Inferior parietal cortex (tissue), 1 donor: ENCODE results near the gene DYNC1LI1.
"Not testable (repeated sequence)": the region's sequence is repeated elsewhere in the genome, so short reads cannot be mapped to it uniquely, and the experiment has no call there.

Source experiments
- DNase-seq: peaks from one replicate; pipeline ENCODE4 v3.0.0-alpha.2; 2016; ENCODE audit errors: extremely low spot score

Gene DYNC1LI1

DNA sequence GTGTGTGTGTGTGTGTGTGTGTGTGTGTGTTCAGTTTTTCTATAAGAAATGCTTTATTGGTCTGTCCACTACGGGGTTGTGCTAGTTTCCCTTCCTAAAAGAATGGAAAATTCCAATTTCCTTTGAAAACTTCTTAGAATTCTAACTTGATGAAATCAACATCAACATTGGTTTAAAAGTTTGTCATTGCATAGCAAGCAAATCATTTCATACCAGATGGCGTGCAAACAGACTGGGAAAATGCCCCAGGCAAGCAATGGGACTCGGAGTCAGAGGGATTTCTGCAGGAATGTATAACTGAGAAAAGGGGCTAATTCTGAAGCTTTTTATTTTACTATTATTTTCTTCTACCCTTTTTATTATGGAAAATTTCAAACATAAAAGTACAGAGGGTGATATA, 13.1 kb upstream of the DYNC1LI1 start:
- DNase-seq = no peak

DNA sequence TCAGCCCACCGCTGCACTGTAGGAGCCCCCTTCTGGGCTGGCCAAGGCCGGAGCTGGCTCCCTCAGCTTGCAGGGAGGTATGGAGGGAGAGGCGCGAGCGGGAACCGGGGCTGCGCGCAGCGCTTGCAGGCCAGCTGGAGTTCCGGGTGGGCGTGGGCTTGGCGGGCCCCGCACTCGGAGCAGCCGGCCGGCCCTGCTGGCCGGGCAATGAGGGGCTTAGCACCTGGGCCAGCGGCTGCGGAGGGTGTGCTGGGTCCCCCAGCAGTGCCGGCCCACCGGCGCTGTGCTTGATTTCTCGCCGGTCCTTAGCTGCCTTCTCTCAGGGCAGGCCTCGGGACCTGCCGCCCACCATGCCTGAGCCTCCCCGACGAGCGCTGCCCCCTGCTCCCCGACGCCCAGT, 8.0 kb upstream of the DYNC1LI1 start:
- not testable (repeated sequence) for DNase-seq

DNA sequence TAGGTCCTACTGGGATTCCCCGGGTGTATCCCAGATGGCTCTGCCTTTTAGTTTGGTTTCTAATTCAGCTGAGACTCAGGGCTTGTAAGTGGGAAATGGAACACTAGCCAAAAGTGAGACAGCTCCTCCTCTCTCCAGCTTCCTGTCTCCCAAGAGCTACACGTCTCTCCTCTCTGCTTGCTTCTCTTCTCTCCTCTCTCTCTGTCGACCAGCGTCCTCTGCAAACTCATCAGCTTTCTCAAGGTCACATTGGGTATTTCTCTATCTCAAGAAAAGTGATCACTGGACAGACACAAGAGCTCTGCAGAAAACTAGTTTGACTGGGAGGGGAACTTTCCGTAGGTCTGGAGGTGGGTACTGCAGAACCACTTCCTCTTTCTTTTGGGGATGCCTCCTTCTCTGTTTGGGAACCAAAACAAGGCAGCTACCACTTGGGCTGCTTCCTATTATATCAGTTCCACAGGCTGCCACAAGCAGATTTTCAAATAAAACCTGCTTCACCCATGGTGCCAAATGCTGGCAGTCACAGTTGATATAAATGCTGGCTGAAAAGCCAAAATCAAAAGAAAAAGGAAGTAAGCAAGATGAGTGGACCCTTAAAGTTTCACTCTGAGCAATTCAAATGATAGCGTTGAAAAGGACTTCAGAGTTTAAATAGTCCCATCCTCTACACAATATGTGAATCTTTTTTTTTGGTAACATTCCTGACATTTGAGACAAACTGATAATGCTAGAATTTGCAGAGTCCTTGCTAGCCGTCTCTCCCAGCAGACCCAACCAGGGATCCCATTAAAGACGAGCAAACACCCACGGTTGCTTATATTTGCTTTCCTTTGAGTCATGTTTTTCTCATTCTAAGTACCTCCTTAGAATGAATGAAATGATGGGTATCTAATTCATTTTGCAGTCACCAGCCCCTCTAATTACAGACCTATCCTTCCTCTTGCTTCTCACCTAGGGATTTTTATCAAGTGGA, 7.2 kb upstream of the DYNC1LI1 start:
- DNase-seq = peak; percentile 34

DNA sequence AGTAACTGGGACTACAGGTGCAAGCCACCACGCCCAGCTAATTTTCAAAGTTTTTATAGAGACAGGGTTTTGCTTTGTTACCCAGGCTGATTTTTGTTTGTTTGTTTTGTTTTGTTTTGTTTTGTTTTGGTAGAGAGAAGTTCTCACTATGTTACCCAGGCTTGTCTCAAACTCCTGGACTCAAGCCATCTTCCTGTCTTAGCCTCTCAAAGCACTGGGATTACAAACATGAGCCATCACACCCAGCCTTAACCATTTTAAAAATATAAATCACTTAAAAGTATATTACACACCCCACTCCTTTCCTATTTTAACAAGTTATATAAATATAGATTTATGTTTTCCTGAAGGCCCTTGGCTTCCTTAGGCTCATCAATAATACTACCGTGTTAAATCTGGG, 6.5 kb upstream of the DYNC1LI1 start:
- DNase-seq = no peak

DNA sequence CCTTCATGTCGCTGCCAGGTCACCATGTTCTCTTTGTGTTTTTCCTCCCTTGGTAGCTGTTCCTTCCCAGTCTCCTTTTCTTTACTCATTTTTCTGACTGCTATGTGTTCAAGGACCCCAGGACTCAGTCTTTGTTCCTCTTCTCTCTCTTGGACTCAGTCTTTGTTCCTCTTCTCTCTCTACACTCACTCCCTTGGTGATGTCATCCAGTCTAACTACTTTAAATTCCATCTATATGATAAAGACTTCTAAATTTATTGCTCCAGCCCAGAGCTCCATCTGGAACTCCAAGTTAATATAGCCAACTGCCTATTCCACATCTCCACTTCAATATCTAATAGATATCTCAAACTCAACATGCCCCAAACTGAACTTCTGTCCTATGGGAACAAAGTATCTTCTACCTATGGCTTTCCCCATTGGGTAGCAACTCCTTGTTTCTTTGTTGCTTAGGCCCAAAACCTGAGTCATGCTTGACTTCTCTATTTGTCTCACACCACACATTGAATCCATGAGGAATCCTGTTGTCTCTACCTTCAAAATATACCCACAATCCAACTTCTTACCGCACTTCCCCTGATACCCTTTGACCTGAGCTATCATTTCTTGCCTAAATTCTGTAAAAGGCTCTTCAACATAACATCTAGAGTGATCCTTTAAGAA, 4.9 kb upstream of the DYNC1LI1 start:
- DNase-seq = no peak

DNA sequence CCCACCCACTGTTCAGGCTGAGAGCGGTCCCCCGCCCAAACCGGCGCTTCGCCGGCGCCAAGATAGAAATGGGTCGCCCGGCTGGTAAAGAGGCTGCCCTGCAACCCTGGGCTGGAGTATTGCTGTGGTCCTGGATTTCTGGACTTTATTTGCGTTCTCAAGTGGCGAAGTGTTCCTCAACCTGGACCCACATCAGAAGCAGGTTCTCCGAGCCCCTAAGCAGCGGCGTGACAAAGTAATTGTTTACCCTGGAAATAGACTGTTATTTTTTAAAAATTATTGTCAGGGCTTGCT, 481 bp upstream of the DYNC1LI1 start:
- no peak for DNase-seq

DNA sequence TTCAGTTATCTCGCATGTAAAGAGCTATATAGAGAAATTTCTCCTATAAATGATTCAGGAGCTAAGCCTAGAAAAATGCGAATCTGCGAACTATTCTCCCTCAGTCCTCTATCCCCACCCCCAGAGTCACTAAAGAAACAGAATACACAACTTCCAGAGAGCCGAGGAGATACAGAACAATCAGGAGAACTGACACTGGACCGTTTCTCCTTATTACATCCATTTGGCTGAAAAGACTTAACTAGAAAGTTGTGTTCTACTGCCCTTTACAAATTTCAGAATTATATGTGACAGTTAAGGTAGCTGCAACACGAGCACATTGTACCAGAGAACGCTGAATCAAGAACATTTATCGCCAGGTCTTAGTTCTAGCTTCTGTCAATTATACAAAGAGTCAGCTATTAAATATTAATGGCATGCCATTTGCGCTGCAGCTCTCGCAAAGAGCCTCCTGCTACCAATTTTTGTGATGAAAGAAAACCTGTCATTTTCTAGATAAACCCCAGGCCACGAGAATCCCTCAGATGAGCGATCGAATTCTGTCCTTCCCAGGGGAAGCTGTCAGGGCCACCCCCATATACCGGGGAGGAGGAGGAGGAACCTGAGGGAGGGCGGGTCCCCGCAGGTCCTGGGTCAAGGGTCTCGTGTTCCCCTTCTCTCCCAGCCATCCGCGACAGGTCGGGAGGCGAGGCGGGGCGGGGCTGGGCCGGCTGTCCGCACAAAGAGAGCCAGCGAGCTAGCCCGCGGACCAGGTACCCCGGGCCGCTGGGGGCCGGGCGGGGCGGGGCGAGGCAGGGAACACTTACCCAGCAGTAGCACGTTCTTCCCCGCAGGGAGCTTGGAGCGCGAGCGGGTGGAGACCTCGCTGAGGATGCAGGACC, 878 bp downstream of the DYNC1LI1 start:
- peak; percentile 47 for DNase-seq

DNA sequence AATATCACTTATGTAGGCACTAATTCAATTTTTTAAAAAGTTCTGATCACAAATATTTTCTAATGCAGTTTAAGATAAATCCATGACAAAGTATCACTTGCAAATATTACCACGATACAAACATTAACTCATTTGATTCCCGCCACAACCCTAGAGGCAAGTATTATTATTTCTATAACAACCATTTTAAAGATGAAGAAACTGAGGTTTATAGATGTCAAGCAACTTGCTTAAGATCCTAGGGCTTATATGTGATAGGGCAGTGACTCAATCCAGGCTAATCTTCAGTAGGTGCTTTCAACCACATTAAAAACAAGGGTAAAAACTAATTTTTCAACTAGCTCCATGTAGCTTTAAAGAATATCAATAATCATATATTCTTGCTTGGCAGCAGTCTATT, 1.7 kb downstream of the DYNC1LI1 start:
- no peak for DNase-seq

DNA sequence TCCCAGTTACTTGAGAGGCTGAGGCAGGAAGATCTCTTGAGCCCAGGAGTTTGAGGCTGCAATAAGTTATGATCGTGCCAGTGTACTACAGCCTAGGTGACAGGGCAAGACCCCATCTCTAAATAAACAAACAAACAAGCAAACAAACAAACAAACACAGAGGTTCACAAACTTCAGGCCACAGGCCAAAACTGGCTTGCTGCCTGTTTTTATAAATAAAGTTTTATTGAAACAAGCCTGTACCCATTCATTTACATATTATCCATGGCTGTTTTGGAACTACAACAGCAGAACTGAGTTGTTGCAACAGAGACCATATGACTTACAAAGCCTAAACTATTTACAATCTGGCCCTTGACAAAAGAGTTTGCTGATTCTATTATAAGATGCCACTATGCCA, 6.5 kb downstream of the DYNC1LI1 start:
- DNase-seq = no peak

DNA sequence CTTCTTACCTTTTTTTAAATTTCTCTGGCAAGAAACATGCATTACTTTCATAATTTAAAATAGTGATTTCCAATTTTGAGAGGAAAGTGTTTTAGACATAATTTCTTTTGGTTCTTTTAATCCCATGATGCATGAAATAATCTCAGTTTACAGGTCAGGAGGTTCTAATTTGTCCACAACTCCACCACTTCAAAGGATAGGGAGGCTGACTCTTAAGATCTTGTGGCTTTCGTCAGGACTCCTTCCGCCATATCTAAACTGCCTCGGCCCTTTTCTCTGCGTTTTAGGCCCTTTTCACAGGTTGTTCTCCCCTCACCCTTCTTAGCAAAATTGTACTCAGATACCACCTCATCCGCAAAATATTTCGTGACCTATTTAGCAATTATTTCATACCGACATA, 8.0 kb downstream of the DYNC1LI1 start:
- no peak for DNase-seq

DNA sequence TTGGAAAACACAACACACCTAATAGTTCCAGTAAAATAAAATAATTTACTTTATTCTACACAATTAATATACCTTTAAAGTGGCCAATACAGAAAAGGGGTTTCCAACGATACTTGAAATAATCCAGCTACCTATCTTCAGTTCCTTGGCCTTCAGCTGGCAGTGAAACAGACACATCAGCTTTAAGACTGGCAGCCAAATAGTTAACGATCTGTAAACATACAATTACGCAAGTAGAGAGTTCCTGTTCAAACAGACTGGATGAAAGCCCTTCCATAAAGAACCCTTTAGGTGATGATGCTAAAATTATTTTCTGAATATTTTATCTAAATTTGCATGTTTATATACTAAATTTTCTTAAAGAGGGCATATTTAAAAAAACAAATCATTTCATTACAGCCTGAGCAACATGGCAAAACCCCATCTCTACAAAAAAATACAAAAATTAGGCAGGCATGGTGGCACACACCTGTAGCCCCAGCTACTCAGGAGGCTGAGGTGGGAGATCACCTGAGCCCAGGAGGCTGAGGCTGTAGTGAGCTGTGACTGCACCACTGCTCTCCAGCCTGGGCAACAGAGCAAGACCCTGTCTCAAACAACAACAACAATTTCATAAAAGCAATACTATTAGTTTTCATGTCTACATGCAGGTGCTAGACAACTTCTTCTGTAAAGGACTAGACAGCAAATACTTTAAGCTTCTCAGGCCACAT, 12.9 kb downstream of the DYNC1LI1 start:
- no peak for DNase-seq

DNA sequence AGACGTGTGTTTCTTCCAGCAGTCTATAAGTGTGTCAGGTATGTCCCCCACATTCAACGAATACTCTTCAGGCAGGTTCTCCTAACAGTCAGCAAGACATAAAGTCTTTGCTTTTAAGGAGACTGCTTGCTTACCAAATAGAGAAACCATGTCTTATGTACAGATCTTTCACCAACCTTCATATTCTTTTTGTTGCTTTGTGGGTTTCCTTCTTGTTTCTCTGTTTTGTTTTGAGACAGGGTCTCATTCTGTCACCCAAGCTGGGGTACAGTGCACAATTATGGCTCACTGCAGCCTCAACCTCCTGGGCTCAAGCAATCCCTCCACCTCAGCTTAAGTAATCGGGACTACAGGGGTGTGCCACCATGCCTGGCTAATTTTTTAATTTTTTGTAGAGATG, 14.3 kb downstream of the DYNC1LI1 start:
- DNase-seq = no peak

DNA sequence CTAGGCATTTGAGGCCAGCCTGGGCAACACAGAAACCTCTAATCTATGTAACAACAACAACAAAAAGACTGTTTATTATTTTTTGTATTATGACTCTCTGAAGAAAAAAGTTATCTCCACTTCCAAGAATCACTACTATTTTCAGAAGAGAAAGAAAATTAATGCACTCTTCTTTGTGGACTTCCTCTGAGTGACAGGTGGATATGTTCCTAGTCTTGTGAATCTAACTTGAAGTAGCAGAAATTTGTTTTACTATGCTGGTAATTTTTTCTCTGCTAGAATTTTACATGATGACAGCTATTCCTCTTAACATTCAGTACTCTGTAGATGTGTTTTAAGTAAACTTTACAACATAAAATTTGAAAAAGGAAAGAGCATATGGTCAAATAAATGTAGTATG, 16.7 kb downstream of the DYNC1LI1 start:
- no peak for DNase-seq

DNA sequence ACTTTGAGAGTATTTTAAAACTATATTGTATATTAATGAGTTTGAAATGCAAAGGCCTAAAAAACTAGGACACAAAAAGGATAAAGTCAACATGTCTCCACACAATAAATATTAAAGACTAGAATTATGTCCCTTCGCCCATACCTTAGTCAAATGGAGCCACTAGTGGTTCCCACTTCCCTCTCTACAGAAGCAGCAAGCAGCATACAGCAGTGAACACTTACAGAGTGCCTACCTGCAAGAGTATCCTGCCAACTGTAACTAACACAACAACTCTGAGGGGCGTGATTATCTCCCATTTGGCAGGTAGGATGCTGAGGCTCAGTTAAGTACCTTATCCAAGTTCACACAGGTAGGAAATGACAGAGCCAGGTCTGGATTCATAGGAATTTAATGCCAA, 17.2 kb downstream of the DYNC1LI1 start:
- DNase-seq = no peak

DNA sequence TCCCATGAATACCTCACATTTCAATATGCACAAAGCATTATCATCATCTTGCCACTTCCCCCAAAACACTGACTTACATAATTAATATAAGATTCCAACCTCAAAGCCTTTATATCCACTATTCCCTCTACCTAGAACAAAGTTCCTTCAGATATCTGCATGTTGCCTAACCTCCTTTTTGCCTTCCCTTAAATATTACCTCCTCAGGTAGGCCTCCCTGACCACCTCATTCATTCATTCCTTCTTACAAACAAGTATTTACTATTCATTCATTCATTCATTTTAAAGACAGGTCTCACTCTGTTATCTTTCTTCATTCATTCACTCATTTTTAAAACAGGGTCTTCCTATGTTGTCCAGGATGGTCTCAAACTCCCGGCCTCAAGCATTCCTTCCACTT, 18.6 kb downstream of the DYNC1LI1 start:
- DNase-seq = no peak

DNA sequence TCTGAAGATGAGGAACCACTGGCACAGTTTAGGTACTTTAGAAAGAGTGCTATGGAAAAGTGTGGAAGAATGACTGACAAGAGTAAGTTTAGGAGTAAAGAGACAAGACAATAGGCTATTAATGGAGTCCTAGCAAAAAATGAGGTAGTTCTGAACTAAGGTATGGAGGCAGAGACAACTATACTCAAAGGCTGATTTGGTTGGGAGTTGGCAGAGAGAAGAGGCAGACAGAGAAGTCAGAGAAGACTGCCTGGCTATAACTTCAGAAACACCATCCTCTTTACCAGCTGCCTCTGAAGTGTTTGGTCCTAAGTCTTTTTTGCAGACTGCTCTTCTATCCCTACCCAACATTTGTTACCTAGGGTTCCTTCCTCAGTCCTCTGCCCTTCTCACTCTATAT, 19.2 kb downstream of the DYNC1LI1 start:
- no peak for DNase-seq

DNA sequence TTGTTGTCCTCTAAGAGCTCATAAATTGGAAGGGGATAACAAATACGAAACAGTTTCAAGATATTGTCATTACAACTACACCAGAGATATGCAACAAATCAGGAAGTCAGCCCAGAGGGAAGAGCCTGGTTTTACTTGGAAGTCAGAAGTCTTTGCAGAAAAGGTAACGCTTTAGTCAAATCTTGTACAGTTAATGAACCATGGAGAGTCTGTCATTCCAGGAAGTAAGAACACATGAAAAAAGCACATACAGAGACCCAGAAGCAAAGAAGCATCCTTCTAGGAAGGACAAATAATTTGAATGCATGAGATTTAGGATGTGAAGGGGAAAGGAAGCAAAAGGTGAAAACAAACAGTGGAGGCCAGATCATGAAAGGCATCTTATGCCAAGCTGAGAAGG, 19.6 kb downstream of the DYNC1LI1 start:
- no peak for DNase-seq

DNA sequence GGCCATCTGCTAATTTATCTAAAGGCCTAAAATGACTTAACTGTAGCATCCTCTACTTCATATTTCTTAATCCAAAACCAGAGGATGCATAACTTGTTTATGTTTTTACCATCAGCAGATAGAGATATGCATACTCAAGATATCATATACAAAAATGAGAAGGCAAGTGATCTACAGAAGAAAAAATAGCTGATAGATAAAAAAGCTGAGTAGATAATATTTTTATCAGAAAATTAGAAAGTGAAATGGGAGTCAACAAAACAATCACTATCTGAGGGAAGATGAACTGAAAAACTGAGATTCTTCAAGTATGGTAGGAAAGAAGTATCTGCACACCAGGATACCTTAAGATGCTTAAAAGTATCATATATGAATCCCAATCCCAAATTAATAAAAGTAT, 25.4 kb downstream of the DYNC1LI1 start:
- no peak for DNase-seq

DNA sequence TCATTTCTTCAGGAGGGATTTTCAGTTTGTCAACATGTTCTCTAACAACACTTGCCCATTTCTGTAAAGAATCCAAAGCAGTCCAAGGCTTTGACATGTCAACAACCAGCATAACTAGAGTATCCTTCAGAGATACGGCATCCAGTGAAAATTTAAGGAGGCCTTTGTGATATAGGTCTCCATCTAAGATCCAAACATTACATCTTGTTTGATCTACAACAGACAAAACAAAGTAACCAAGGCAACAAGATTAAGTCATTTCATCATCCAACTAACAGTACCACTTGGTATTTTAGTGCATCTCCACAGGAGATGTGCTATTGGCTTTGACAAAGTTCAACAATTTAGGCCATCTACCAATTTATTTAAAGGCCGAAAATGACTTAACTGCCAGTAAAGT, 25.8 kb downstream of the DYNC1LI1 start:
- DNase-seq = no peak

DNA sequence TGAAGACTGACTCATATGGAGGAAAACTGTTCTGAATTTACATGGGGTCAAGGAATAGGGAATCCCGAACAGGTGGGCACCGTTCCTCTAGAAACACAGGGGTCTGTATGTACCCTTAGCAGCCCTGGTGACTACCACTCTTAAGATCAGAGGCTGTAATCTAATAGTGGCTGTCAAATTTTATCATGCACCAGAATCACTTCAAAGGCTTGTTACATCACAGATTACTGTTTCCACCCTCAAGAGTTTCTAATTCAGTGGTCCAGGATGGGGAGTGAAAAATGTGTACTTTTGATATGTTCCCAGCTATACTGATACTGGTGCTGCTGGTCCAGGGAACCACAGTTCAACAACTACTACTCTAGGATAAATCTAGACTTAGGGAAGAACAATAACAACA, 27.9 kb downstream of the DYNC1LI1 start:
- no peak for DNase-seq

DNA sequence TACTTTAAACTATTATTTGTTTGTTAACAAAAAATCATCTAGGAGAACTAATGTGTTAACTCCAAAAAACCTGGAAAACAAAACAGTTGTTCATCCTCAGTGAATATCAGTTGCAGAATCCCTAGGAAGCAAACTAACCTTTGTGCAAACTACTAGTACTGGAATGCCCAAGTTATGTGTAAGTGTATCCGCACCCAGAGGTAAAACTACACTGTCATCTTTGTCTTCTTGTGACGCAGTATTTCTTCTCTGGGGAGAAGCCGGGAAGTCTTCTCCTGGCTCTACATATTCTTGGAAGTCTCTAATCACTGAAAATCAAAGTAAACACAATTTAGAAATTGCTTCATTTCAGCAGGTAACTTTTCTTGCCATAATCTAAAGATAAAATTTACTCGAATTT, 29.8 kb downstream of the DYNC1LI1 start:
- DNase-seq = no peak

DNA sequence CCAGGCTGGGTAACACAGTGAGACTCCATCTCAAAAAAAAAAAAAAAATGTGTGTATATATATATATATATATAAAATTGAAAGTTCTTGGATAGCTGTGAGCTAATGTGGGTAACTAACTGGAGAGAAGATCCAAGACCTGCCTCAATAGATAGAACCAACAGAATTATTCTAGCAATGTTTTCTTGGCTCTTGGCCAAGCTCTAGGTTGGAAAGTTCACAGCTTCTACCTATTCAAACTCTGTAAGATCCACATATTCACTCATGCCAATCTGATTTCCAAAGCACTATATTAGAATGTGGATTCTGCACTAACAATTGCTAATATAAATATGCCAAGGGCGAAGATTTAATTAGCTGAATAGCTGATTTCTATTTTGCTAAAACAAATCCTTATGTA, 38.2 kb downstream of the DYNC1LI1 start:
- no peak for DNase-seq
